NCI-H82 treated with DMSO at 0.1 percent for 48 hours (cell line): ENCODE results near the gene RETREG2.

ENCODE experiments used
- DNase-seq: peaks from one replicate; lab custom pipeline; 2025; ENCODE audit not compliant: unreplicated experiment; lab: John Stamatoyannopoulos, UW

Gene RETREG2

GRCh38 chr2:219177552-219178376, at the start of gene RETREG2:
RETREG2 (plus strand) TSS chr2:219178275; CDS start chr2:219178353, 78 bp downstream.
- DNase-seq: peak; percentile 77

GRCh38 chr2:219128396-219128795, 49.7 kb upstream of the RETREG2 start:
- no peak for DNase-seq

GRCh38 chr2:219129589-219129988, 48.5 kb upstream of the RETREG2 start:
- no peak for DNase-seq

- DNase-seq: no peak
Observed at GRCh38 chr2:219131327-219131726, 46.7 kb upstream of the RETREG2 start.

- no peak for DNase-seq
Observed at GRCh38 chr2:219131744-219132143, 46.3 kb upstream of the RETREG2 start.

GRCh38 chr2:219133976-219134375, 44.1 kb upstream of the RETREG2 start:
- no peak for DNase-seq

- no peak for DNase-seq
Observed at GRCh38 chr2:219140722-219141121, 37.4 kb upstream of the RETREG2 start.

GRCh38 chr2:219142329-219142728, 35.7 kb upstream of the RETREG2 start:
- DNase-seq: no peak

- DNase-seq: no peak
Observed at GRCh38 chr2:219149667-219150066, 28.4 kb upstream of the RETREG2 start.

GRCh38 chr2:219155054-219155644, 22.9 kb upstream of the RETREG2 start:
- DNase-seq: peak; percentile 78

- no peak for DNase-seq
Observed at GRCh38 chr2:219157396-219157795, 20.7 kb upstream of the RETREG2 start.

GRCh38 chr2:219158025-219158424, 20.1 kb upstream of the RETREG2 start:
- no peak for DNase-seq

- DNase-seq: no peak
Observed at GRCh38 chr2:219158586-219158985, 19.5 kb upstream of the RETREG2 start.

- DNase-seq: no peak
Observed at GRCh38 chr2:219159771-219160185, 18.3 kb upstream of the RETREG2 start.

GRCh38 chr2:219160186-219161017, 17.7 kb upstream of the RETREG2 start, which contains the start of gene NHEJ1:
NHEJ1 (minus strand) TSS chr2:219160815; CDS start chr2:219158362, 2,453 bp downstream.
- DNase-seq: peak; percentile 83

- no peak for DNase-seq
Observed at GRCh38 chr2:219161097-219161496, 17.0 kb upstream of the RETREG2 start.

GRCh38 chr2:219163156-219163555, 14.9 kb upstream of the RETREG2 start:
- DNase-seq: no peak

- DNase-seq: no peak
Observed at GRCh38 chr2:219165058-219165911, 12.8 kb upstream of the RETREG2 start.

- no peak for DNase-seq
Observed at GRCh38 chr2:219167997-219168396, 10.1 kb upstream of the RETREG2 start.

GRCh38 chr2:219168526-219168925, 9.5 kb upstream of the RETREG2 start:
- no peak for DNase-seq

GRCh38 chr2:219168932-219169331, 9.1 kb upstream of the RETREG2 start:
- DNase-seq: no peak
